HG02571 (cell line): Measurements from ENCODE around the gene FNDC5.

Experiments
- ATAC-seq: cut with Tn5 transposase; IDR thresholded peaks from one replicate; pipeline ENCODE4 v1.9.1; 2021; ENCODE audit warnings: mild to moderate bottlenecking, moderate library complexity; ENCODE audit not compliant: unreplicated experiment

FNDC5 gene

DNA sequence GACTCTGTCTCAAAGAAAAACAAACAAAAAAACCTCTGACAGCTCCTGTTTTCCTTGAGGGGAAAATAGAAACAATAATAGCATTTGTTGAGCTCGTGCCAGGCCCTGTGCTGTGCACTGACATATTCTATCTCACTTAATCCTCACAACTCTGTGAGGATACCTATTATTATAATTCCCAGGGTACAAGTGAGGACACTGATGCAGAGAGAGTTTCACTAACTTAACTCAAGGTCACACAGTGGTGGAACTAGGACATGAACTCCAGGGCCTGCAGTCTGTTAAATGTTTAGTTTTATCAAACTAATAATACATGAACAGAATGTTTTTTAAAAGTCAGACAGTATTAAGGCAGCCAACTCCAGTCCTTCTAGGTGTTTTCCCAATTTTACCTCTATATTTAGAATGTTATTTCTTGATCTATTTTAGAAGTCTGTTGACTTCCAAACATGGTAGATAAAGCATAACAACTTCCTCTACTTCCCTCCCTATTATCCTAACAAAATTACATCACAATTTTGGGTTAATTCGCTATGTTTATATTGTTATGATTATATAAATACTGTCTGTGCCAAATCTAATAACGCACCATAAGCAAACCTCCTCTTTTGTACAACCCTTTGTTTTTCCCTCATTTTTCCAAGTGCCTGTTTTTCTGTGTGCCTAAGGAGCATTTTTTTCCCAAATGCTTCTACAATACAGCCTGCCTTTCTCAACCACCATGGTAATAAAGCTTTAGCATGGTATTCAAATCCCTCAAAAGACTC, 4.9 kb downstream of the FNDC5 start:
- ATAC-seq: no peak

DNA sequence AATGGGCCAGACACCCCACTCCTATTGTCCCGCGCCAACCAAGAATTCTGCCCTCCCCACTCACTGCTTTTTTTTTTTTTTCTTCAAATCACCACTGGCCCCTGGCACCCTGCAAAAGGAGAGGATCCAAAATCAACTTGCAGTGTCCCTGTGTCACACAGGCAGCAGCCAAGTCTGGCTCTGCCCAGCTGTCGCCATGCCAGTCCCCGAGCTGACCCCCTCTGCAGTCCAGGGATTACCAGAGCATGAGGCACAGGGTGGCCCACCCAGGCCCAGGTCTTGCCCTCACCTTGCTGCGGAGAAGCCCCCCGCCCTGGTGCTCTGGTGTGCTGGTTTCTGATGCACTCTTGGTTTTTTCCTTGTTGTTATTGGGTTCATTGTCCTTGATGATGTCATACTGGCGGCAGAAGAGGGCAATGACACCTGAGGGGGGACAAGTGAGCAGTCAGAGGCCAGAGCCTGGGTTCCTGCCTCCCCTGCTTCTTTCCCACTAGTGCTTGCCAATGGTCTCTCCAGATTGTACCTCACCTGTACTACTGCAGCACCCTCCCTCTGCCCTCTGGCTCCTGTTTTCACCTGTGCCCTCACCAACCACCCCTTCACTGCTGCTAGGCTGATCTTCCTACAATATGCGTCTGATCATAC, 6.2 kb downstream of the FNDC5 start:
- no peak for ATAC-seq

DNA sequence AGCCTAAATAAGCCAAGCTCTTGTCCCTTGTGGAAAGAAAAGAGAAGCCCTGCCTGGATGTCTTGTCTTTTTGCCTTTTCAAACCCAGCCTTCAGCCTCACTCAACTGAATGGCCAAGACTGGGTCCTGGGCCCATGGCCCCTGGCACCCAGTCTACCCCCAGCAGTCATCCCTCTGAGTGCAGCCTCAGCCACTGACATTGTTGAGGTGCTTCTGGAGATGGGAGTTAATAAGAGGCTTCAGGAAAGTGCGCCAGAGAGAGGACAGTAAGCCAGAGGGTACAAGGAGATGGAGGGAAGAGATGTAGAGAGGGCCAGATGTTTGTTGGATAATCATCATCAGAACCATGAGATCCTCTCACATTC, 6.8 kb downstream of the FNDC5 start:
- no peak for ATAC-seq

DNA sequence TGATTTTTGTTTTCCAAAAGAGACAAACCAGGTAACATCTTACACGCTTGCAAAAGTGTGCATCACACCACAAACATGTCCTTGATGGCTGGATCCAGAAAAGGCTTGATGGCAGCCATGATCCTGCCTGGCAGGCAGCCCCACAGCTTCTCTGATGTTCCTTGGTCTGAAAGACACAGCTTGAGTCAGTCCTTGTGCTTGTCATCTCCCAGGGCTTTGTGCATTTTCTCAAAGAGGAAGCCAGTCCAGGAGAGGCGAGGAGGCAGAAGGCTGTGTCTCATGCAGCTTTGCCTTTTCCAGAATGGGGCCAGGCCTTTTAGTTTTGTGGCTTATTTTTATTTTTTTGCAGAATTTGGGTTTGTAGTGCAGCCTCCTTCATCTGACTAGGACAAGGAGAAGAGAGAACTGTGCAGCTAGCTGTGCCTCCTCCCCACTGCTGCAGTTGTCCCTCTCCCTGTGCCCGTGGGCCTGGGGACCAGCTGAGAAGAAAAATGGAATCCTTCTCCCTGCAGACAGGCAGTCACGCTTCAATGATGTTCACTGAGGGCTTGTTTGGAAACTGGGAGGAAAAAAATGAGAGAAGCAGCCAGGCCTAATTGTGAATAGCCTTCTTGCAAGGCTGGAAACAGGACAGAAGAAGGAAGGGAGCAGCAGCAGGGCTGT, 7.4 kb downstream of the FNDC5 start:
- no peak for ATAC-seq

DNA sequence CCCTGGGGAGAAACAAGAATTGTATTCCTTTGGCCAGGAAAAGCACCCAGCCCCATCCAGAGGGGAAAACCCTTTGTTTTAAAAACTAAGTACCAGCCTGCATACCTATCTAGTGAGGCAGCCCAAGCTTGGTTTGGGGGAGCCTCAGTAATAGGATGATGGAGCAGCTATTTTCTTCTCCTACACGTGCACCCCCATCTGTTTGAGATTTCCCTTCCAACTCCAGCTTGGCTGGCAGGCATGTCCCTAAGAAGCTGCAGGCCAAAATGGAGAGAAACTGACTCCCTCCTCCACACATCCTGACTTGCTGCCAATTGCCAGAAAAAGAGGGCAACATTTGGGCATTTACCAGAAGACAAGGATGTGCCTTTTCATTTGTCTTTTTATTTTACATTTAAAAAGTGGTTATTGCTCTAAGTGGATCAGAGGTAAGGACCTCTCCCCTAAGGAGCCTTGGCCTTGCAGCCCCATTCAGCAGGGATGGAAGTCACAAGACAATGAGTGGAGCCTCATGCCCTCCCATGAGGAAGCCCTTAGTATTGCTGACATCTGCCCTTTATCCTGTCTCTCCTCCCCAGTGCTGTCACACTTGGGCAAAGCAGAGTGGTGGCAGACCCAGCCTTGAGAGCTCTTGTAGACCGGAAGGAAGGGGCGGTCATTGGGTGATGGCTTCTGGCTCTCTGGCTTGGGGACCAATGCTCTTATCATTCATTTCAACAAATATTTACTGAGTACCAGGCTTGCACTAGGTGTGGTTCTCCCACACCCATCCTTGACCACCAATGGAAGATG, 8.6 kb downstream of the FNDC5 start:
- no peak for ATAC-seq

DNA sequence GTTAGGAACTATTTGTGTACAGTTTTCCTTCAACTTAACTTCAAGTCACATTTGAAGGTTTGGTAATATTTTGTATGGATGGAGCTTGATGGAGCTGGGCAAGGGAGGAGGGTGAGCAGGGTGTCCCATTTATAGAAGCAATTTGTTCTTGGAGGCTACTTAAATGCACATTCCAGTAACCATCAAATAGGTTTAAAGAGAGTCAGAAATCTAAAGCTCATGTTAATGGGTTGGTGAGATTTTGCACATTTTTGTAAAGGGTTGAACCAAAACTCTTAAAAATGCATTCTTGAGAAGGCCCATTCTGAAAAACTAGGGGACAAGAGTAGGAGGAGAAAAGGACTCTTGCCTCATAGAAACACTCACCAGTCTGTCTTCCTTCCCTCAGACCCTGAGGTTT, 10.1 kb downstream of the FNDC5 start:
- no peak for ATAC-seq

DNA sequence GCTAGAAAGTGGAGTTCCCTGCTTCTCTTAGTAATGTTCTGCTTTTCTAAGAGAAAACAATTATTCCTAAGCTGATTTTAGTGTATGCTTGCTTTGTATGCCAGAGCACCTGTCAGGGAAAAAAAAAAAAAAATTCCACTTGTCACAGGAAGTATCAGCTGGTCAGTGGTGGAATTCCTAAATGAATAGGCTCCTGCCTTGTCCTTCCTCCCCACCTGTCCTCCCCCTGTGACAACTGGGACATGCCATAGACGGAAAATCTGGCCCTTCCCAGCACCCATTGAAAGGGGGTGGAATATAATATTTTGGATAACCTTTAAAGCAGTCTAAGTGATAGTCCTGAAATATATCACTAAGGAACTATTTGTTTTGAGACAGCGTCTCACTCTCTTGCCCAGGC, 10.8 kb downstream of the FNDC5 start:
- ATAC-seq: no peak

DNA sequence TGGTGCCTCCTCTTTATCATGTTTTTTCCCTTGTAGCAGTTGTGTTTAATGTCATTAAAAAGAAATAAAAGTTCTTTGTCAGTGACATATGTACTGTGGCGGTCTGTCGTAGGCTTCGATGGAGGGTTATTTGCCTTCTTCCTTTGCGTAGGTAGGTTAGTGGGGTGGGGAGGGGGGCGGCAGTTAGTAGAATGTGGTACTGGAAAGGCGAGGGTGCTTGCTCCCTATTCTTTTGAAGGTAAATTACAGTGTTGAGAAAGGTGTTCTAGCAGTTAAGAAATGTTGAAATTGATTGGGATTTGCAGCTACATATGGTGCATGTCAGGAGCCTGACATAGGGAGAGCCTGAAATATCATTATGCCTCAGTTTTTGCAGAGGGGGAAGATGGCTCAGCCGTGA, 11.9 kb downstream of the FNDC5 start:
- no peak for ATAC-seq

DNA sequence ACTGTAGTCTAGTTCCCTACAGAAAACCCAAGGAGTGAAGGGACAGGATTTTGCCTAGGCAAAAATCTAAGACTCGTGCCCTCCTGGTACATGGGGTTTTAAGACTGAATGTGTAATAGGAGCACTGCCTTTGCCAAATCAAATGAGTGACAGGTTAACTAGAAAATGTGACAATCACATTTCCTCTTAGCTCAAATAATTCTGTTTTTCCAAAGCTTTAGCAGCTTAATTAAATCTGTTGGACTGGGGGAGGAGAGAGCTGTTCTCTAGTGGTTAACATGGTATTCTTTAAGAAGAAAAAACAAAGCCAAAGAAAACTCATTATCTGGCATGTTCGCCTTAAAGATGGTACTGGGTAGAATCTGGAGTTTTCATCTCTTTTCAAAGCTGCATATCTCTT, 12.6 kb downstream of the FNDC5 start:
- no peak for ATAC-seq

DNA sequence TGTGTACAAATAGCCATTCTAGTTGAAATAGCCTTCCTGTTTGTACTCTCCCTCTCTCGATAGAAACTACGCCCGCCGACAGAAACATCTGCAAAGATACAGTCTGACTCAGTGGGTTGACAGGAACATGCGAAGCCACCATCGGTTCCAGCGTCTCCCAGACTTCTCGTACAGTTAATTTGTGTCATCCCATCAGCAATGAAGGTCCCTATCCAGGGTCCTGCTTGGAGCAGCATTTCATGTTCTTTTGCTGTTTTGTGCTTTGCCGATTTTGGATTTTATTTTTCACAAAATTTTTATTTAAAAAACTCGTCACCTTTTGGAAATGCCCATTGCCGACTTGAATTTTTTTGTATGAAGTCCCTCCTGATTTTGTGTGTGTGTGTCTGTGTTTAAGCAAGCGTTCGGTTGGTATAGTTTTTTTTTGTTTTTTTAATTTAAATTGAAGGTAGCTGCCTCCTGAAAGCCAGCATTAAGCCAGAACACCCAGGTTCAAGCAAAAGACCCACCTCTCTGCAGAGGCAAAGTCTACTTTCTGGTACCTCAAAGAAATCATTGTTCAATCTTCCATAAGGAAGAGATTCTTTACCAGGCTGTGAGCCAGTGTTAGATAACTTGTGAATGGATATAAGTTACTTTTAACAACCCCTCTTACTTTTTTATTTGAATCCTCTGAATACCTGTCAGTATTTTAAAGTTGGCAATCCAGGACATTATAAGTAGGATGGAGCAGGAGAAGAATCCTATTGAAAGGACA, 14.7 kb downstream of the FNDC5 start:
- ATAC-seq: no peak

DNA sequence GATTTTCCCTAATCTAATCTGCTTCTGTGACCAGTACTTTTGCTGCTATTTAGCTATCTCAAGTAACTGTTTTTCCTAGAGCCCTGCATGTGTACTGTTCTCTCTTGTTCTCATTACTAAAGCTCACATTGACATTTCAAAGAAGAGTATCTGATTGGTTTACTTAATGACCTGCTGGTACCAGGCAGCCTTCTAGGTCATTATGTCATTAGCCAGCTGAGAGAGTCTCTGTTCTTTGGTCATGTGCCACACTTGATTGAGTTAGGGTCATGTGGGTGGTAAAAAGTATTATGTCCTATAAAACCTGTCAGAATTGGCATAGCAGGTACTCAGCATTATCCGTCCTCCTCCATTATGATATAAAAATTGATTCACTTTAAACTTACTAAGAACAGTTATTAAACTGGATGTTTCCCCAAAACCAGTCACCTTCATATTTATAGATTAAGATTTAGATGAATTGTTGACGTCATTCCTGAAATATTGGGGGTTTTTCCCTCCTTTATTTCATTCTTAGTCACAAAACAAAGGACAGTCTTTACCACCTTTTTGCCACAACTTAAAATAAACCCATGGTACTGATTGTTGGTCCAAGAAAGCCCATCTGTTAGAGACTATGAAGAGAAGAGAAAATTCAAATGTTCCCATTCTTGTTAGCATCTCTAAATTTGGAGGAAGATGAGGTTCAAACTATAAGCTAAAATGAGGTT, 22.2 kb downstream of the FNDC5 start:
- no peak for ATAC-seq

DNA sequence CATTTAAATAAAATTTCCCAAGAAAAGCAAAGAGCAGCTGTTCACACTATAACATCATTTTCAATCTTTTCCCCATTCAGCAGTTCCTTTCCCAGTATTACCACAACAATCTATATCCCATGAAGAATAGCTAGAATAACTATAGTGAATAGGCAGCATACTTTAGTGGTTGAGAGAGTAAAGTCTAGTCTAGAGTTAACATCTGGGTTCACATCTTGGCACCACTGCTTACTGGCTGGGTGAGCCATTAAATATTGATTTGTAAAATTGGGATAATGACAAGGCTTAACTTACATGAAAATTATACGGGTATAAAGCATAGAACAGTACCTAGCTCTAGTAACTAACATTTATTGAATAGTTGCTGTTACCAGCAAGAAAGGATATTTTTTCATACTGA, 38.8 kb downstream of the FNDC5 start:
- no peak for ATAC-seq

DNA sequence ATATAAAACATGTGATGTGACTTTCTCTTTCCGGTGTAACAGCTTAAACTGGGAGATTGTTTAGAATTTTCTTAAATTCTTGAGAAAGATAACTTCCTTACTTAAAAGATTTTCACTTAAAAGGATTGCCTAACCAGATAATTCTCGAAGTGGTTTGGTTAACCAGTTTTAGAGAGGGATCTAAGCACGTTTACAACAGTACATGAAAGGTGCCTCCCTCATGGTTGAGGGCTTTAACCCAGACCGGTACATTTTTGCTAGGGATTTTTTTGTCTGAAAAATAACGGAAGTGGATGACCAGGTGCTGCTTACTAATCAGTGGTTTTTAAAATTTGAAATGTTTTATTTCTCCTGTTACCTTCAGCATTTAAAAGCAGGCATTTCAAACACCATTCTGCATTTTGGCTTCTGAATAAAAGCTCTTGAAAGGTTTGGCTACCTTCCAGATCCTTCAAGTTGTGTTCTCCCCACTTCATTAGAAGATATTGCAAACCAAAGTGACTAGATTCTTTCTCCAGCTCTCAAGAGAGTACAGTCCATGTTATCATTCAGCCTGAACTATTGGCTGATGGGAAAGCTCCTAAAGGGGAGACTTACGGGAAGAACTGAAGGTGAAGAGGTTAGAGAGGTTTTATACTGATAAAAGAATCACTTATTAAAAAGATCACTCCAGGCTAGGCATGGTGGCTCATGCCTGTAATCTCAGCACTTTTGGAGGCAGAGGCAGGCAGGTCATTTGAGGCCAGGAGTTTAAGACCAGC, 40.4 kb downstream of the FNDC5 start:
- ATAC-seq: no peak

DNA sequence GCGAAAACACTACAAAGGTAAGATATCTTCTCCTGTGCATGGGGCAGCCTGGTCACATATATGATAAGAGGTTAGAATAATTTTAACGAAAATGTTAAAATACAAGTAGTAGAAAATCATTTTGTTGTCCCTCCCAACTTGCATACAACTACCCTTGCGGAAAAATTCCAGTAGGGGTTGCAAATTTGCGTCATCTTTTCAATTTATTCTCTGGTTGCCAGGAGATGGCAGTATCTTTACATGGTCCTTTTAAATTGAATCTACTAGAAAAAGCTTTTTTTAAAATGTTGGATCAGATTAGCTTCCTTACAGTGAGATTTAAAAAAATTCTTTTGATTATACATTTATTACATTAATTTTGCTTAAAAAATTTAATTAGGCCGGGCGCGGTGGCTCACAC, 42.4 kb downstream of the FNDC5 start:
- no peak for ATAC-seq

DNA sequence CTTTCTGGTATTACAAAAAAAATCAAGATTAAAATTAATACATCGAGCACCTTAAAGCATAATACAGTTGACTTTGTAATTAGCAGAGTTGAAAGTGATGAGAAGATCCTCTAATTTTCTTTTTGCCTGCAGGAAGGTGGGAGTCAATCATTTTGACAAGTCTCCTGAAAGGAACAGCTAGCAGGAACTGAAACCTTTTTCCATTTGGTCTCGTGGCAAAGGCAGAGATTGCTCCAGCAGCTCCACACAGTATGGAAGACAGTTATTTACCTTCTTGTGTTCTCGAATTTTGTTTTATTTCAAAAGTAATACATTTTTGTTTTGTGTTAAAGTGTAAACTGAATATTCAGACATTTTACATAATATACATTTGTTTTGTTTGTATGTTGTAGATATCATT, 45.5 kb downstream of the FNDC5 start:
- ATAC-seq: no peak

DNA sequence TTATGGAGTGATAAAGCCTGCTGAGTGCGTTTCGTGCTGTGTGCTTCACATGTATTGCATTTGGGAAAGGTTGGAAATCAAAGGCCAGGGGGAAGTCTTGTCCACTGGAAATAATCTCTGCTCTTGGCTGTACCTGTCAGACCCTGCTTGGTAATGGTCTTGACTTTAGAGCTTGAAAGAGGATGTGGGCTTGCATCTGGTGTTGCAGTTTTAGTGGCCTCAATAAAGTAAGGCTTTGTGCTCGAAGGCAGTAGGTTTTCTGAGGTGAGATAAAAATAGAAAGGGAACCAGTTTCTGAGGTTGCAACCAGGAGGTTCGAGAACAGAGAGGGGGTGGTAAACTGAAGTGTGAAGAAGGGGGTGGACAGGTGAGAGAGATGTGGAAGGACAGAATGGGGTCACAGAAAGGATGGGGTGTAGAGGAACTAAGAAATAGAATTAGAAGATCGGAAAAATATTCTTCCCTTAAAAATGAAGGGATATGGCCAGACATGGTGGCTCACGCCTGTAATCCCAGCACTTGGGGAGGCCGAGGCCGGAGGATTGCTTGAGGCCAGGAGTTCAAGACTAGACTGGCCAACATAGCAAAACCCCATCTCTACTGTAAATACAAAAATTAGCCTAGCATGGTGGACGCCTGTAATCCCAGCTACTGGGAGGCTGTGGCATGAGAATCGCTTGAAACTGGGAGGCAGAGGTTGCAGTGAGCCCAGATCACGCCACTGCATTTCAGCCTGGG, 51.7 kb downstream of the FNDC5 start:
- ATAC-seq: no peak

DNA sequence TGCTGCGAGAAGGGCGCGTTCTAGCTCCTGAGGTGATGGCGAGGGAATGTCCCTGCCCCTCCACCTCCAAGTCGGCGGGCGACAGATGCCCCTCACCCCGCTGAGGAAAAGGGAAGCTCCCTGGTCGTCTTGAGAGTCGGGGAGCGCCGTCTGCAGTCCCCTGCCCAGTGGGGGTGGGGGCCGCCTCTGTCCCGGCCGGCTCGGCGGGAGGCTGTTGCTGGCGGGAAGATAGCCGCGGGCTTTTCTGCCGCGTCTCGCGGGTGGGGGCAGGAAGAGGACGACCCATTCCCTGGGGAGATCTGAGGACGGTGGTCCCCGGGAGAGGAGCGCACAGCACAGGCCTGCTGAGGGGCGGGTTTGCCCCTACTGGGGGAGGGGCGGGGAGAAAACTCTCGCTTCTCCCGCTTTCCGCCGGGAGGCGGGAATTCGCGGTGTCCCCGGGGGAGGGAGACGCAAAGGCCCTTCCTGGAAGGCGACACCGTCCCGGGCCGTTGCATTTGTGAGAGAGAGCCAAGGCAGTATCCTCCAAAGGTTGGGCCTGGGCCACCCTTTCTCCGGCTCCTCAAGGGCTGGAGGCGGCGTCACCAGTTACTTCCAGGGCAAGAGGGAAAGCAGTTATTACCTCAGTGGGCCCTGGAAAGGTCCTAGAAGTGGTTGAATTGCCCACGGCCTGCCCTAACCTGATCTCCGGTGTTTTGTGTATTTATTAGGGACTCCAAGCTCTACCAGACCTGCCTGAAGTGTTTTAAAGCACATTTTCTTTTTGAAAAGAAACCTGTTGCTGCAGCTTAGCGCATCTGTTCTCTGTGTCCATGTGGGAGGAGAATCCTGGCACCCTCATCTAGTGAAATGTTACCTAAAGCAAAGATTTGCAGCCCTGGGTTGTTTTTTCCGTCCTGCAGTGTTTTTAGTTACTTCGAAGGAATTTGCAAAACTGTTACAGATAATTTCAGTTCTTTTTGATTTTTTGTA, 52.6 kb downstream of the FNDC5 start:
- ATAC-seq: peak; percentile 17
